ENCODE results near the gene ADPRH.

DNA sequence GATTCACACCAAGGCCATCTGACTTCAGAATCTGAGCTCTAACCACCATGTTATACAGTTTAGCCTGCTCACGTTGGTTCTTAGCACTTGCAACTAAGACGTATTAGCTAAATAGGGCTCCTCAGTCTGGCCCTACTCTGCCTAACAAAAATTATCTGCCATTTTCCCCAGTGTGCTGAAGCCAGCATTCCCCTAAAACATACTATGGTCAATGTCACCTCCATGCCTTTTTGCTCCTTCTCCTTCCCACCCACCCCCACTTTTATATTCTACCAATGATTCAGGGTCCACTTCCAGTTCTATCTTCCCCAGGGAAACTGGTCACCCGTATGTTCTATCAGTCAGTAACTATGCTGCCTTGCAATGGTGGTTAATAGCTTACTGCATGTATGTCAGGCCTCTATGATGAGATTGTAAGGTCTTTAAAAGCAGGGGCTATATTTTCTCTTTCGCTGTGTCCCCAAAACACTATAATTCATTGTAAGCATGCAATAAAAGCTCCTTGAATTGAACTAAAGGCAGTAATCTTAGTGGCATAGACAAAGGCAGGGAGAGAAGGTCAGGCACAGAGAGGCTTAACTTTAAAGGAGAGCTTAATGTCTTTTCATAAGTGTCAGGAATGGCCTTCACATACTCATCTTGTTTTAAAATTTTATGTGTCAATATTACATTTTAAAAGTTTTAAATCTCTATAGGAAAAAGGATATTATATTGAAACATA, 57.8 kb downstream of the ADPRH start:
- TF ChIP-seq, protein P1, sequence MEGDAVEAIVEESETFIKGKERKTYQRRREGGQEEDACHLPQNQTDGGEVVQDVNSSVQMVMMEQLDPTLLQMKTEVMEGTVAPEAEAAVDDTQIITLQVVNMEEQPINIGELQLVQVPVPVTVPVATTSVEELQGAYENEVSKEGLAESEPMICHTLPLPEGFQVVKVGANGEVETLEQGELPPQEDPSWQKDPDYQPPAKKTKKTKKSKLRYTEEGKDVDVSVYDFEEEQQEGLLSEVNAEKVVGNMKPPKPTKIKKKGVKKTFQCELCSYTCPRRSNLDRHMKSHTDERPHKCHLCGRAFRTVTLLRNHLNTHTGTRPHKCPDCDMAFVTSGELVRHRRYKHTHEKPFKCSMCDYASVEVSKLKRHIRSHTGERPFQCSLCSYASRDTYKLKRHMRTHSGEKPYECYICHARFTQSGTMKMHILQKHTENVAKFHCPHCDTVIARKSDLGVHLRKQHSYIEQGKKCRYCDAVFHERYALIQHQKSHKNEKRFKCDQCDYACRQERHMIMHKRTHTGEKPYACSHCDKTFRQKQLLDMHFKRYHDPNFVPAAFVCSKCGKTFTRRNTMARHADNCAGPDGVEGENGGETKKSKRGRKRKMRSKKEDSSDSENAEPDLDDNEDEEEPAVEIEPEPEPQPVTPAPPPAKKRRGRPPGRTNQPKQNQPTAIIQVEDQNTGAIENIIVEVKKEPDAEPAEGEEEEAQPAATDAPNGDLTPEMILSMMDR (IDR thresholded peaks at IDR 0.05; ENCODE audit: low read length), result no peak
- TF ChIP-seq EZH2 (IDR thresholded peaks at IDR 0.05; ENCODE audit: borderline replicate concordance, low read length), result no peak

All from OCI-LY1 (cell line).